KMS-11 (cell line): ENCODE data around the gene NPLOC4.

Source experiments
- H2AFZ ChIP-seq: fragments of 200-600 bp; sonication (generic); 2 replicates; pipeline ENCODE4 v1.6.1; 2016; ENCODE audit warnings: antibody characterized with exemption, mixed run types, low read depth
- H3K27ac ChIP-seq: fragments of 200-600 bp; sonication (generic); 2 replicates; pipeline ENCODE4 v1.6.1; 2016; ENCODE audit warnings: mild to moderate bottlenecking, mixed run types
- H3K27me3 ChIP-seq: fragments of 200-600 bp; sonication (generic); 2 replicates; pipeline ENCODE4 v1.6.1; 2017; ENCODE audit warnings: mild to moderate bottlenecking, low read depth, mixed run types, moderate library complexity; ENCODE audit not compliant: insufficient read depth
- H3K36me3 ChIP-seq: fragments of 200-600 bp; sonication (generic); 2 replicates; pipeline ENCODE4 v1.6.1; 2017; ENCODE audit warnings: mild to moderate bottlenecking, mixed run types; ENCODE audit not compliant: insufficient read depth
- H3K4me1 ChIP-seq: fragments of 200-600 bp; sonication (generic); 2 replicates; pipeline ENCODE4 v1.6.1; 2016; ENCODE audit warnings: mild to moderate bottlenecking, low read depth, mixed run types; ENCODE audit not compliant: poor library complexity, severe bottlenecking
- H3K4me2 ChIP-seq: fragments of 200-600 bp; sonication (generic); 2 replicates; pipeline ENCODE4 v1.7.0; 2016; ENCODE audit warnings: mild to moderate bottlenecking, mixed run types
- H3K4me3 ChIP-seq: fragments of 200-600 bp; sonication (generic); IDR thresholded peaks from 2 replicates; pipeline ENCODE4 v1.6.1; 2017; ENCODE audit warnings: low read depth, low read length, mixed read lengths; ENCODE audit not compliant: insufficient read depth
- H3K79me2 ChIP-seq: fragments of 200-600 bp; sonication (generic); 2 replicates; pipeline ENCODE4 v1.6.1; 2016; ENCODE audit warnings: low read depth, mixed run types; ENCODE audit not compliant: insufficient read depth
- H3K9ac ChIP-seq: fragments of 200-600 bp; sonication (generic); 2 replicates; pipeline ENCODE4 v1.6.1; 2016; ENCODE audit warnings: mild to moderate bottlenecking, mixed run types
- H4K20me1 ChIP-seq: fragments of 200-600 bp; sonication (generic); 2 replicates; pipeline ENCODE4 v1.6.1; 2016; ENCODE audit warnings: mild to moderate bottlenecking, mixed run types; ENCODE audit not compliant: insufficient read depth
- TF ChIP-seq, protein P1 (sequence below): fragments of 200-600 bp; sonication (generic); conservative IDR thresholded peaks from 2 replicates; pipeline ENCODE4 v1.6.1; 2017; ENCODE audit warnings: low read depth, mild to moderate bottlenecking, antibody characterized with exemption, low read length, moderate library complexity, mixed read lengths

NPLOC4 gene

GRCh38 chr17:81578561-81579225 lies 58.2 kb downstream of the NPLOC4 start:
- Histone ChIP-seq H3K27me3 (no peaks in the 10 kb centered on the region), H3K79me2 (no peaks in the 10 kb centered on the region), H4K20me1 (no peaks in the 10 kb centered on the region), H3K27ac (no peak overlapping the region), H2AFZ (no peak overlapping the region), H3K4me1 (no peaks in the 10 kb centered on the region), H3K4me3 (no peak overlapping the region), H3K4me2 (no peak overlapping the region), H3K36me3 (peaks cover 4% of the 10 kb centered on the region; the same call in 1 of the 2 replicates), H3K9ac (no peak overlapping the region)
- TF ChIP-seq, protein P1, sequence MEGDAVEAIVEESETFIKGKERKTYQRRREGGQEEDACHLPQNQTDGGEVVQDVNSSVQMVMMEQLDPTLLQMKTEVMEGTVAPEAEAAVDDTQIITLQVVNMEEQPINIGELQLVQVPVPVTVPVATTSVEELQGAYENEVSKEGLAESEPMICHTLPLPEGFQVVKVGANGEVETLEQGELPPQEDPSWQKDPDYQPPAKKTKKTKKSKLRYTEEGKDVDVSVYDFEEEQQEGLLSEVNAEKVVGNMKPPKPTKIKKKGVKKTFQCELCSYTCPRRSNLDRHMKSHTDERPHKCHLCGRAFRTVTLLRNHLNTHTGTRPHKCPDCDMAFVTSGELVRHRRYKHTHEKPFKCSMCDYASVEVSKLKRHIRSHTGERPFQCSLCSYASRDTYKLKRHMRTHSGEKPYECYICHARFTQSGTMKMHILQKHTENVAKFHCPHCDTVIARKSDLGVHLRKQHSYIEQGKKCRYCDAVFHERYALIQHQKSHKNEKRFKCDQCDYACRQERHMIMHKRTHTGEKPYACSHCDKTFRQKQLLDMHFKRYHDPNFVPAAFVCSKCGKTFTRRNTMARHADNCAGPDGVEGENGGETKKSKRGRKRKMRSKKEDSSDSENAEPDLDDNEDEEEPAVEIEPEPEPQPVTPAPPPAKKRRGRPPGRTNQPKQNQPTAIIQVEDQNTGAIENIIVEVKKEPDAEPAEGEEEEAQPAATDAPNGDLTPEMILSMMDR: no peak

GRCh38 chr17:81578038-81578441 lies 58.9 kb downstream of the NPLOC4 start:
- TF ChIP-seq, protein P1: no peak
- Histone ChIP-seq H3K36me3 (peaks cover 7% of the 10 kb centered on the region; the same call in 1 of the 2 replicates), H3K79me2 (no peaks in the 10 kb centered on the region), H4K20me1 (no peaks in the 10 kb centered on the region), H2AFZ (no peak overlapping the region), H3K9ac (no peak overlapping the region), H3K4me1 (no peaks in the 10 kb centered on the region), H3K27ac (no peak overlapping the region), H3K4me2 (no peak overlapping the region), H3K4me3 (no peak overlapping the region), H3K27me3 (no peaks in the 10 kb centered on the region)

DNA sequence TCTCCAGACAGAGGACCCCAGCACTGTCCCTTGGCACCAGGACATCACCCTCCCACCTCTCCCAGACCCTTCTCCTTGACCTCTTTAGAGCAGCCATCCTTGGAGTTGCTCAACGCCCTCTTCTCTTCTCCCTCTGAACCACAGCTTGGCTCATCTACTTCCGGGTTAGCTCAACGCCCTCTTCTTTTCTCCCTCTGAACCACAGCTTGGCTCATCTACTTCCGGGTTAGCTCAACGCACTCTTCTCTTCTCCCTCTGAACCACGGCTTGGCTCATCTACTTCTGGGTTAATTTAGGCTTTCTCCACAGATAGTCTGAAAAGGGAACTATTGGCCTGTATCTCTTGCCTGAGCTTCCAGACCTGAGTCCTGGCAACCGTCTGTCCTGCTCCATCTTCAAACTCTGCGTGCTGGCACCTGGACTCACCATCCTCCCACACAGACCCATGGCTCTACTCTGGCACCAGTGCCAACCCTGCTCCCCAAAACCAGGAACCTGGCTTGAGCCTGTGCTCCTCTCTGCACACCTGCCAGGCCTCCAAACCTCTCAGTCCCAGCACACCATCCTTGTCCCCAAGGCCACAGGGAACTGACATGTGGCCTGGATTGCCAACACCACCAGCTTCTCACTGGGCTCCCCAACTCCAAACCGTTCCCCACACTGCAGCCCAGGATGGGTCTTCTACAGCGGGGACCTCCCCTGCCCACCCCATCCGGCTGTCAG lies 59.5 kb downstream of the NPLOC4 start:
- Histone ChIP-seq H3K27ac (no peak overlapping the region), H3K4me2 (no peak overlapping the region), H3K4me1 (peaks cover under 1% of the 10 kb centered on the region), H3K79me2 (no peaks in the 10 kb centered on the region), H3K4me3 (no peak overlapping the region), H3K9ac (no peak overlapping the region), H3K36me3 (peaks cover 6% of the 10 kb centered on the region; the same call in 1 of the 2 replicates), H3K27me3 (no peaks in the 10 kb centered on the region), H4K20me1 (no peaks in the 10 kb centered on the region), H2AFZ (no peak overlapping the region)
- TF ChIP-seq, protein P1: no peak

DNA sequence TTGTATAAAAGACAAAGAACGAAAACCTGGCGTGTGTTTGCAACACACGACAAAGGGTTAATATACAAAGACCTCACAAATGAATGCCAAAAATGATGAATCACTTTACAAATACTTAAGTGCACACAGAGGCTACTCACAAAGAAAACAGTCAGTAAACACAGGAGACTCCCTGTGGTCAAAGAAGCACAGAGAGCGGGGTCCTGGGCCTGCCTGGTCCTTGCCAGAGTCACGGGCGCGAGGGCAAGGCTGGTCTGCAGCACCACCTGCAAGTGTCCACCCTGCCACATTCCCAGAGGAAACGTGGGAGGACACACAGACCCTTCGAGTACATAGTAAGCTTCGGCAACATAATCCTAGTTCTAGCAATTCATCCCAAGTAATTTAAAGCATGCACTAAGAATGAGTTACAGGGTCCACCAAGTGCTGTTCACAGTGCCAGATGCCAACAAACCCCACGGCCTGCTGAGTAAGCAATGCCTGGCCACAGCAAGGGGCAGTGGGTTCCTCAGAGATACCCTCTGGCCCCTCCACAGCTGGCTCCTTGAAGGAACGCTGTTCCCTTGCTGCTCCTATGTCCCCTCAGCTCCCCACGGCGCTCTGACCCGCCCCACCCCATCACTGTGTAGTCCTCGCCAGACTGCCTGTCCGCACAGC lies 60.2 kb downstream of the NPLOC4 start:
- Histone ChIP-seq H3K79me2 (no peaks in the 10 kb centered on the region), H2AFZ (no peak overlapping the region), H3K27me3 (no peaks in the 10 kb centered on the region), H3K9ac (no peak overlapping the region), H3K27ac (no peak overlapping the region), H3K4me3 (no peak overlapping the region), H3K4me1 (peaks cover 4% of the 10 kb centered on the region), H4K20me1 (no peaks in the 10 kb centered on the region), H3K4me2 (no peak overlapping the region), H3K36me3 (peaks cover 6% of the 10 kb centered on the region; the same call in 1 of the 2 replicates)
- TF ChIP-seq, protein P1: no peak
